Measurements from ENCODE around the gene FOXD4.
"Not testable (repeated sequence)": the region's sequence is repeated elsewhere in the genome, so short reads cannot be mapped to it uniquely, and the experiment has no call there.

The FOXD4 gene

GRCh38 chr9:117995-118467, at the start of gene FOXD4:
Gene FOXD4, minus strand, starts transcription at chr9:118417. Its CDS starts 298 bp downstream, at chr9:118119.
- not testable (repeated sequence) for FAIRE-seq; DNase-seq (ENCODE audit: extremely low spot score, insufficient read length, low read depth)

- not testable (repeated sequence) for DNase-seq (ENCODE audit: extremely low spot score, insufficient read length, low read depth); FAIRE-seq
These were observed 41.7 kb upstream of the FOXD4 start for GRCh38 chr9:159871-160270.

- FAIRE-seq; DNase-seq (ENCODE audit: extremely low spot score, insufficient read length, low read depth): not testable (repeated sequence)
These were observed 33.0 kb upstream of the FOXD4 start for GRCh38 chr9:151173-151572.

- not testable (repeated sequence) for FAIRE-seq; DNase-seq (ENCODE audit: extremely low spot score, insufficient read length, low read depth)
These were observed 21.7 kb upstream of the FOXD4 start for GRCh38 chr9:139880-140279.

- FAIRE-seq; DNase-seq (ENCODE audit: extremely low spot score, insufficient read length, low read depth): not testable (repeated sequence)
These were observed 848 bp downstream of the FOXD4 start for GRCh38 chr9:117144-117994.

- DNase-seq (ENCODE audit: extremely low spot score, insufficient read length, low read depth); FAIRE-seq: not testable (repeated sequence)
These were observed 1.8 kb downstream of the FOXD4 start for GRCh38 chr9:116239-117077.

GRCh38 chr9:115118-115451, 3.1 kb downstream of the FOXD4 start:
- not testable (repeated sequence) for FAIRE-seq; DNase-seq (ENCODE audit: extremely low spot score, insufficient read length, low read depth)

- DNase-seq (ENCODE audit: extremely low spot score, insufficient read length, low read depth); FAIRE-seq: not testable (repeated sequence)
These were observed 3.7 kb downstream of the FOXD4 start for GRCh38 chr9:114267-115117.

GRCh38 chr9:113468-114266, 4.5 kb downstream of the FOXD4 start:
- DNase-seq (ENCODE audit: extremely low spot score, insufficient read length, low read depth); FAIRE-seq: not testable (repeated sequence)

- FAIRE-seq; DNase-seq (ENCODE audit: extremely low spot score, insufficient read length, low read depth): not testable (repeated sequence)
These were observed 5.4 kb downstream of the FOXD4 start for GRCh38 chr9:112589-113467.

- DNase-seq (ENCODE audit: extremely low spot score, insufficient read length, low read depth); FAIRE-seq: not testable (repeated sequence)
These were observed 7.5 kb downstream of the FOXD4 start for GRCh38 chr9:110672-111071.

GRCh38 chr9:109540-109939, 8.7 kb downstream of the FOXD4 start:
- not testable (repeated sequence) for FAIRE-seq; DNase-seq (ENCODE audit: extremely low spot score, insufficient read length, low read depth)

- DNase-seq (ENCODE audit: extremely low spot score, insufficient read length, low read depth); FAIRE-seq: not testable (repeated sequence)
These were observed 9.3 kb downstream of the FOXD4 start for GRCh38 chr9:108742-109495.

- DNase-seq (ENCODE audit: extremely low spot score, insufficient read length, low read depth); FAIRE-seq: not testable (repeated sequence)
These were observed 12.2 kb downstream of the FOXD4 start for GRCh38 chr9:105991-106390.

GRCh38 chr9:100430-100829, 17.8 kb downstream of the FOXD4 start:
- DNase-seq (ENCODE audit: extremely low spot score, insufficient read length, low read depth); FAIRE-seq: not testable (repeated sequence)

- not testable (repeated sequence) for DNase-seq (ENCODE audit: extremely low spot score, insufficient read length, low read depth); FAIRE-seq
These were observed 18.4 kb downstream of the FOXD4 start for GRCh38 chr9:99867-100266.

- not testable (repeated sequence) for FAIRE-seq; DNase-seq (ENCODE audit: extremely low spot score, insufficient read length, low read depth)
These were observed 19.4 kb downstream of the FOXD4 start for GRCh38 chr9:98775-99174.

All from GM18507 (cell line).